Measurements from ENCODE around the gene AGPAT2.
"Not testable (repeated sequence)": the region's sequence is repeated elsewhere in the genome, so short reads cannot be mapped to it uniquely, and the experiment has no call there.

Gene AGPAT2

GRCh38 chr9:136720251-136720897 is 33.1 kb upstream of the AGPAT2 start:
- DNase-seq (ENCODE audit: low read depth in 2 of 2) = no peak

- no peak for DNase-seq (ENCODE audit: low read depth in 2 of 2)
Measured at GRCh38 chr9:136719195-136719880, 32.1 kb upstream of the AGPAT2 start.

GRCh38 chr9:136718345-136719194 is 31.3 kb upstream of the AGPAT2 start:
- DNase-seq (ENCODE audit: low read depth in 2 of 2) = no peak

- no peak for DNase-seq (ENCODE audit: low read depth in 2 of 2)
Measured at GRCh38 chr9:136717399-136717798, 30.1 kb upstream of the AGPAT2 start.

GRCh38 chr9:136714893-136715274 is 27.6 kb upstream of the AGPAT2 start:
- no peak for DNase-seq (ENCODE audit: low read depth in 2 of 2)

- no peak for DNase-seq (ENCODE audit: low read depth in 2 of 2)
Measured at GRCh38 chr9:136714096-136714892, 27.0 kb upstream of the AGPAT2 start.

- no peak for DNase-seq (ENCODE audit: low read depth in 2 of 2)
Measured at GRCh38 chr9:136713550-136713949, 26.3 kb upstream of the AGPAT2 start.

GRCh38 chr9:136712690-136713544 is 25.7 kb upstream of the AGPAT2 start:
- DNase-seq (ENCODE audit: low read depth in 2 of 2) = no peak

- DNase-seq (ENCODE audit: low read depth in 2 of 2) = no peak
Measured at GRCh38 chr9:136711751-136712689, 24.8 kb upstream of the AGPAT2 start, which contains the start of gene DIPK1B. DIPK1B (plus strand) TSS chr9:136712572; CDS start chr9:136712666, 94 bp downstream.

GRCh38 chr9:136711219-136711648 is 24.0 kb upstream of the AGPAT2 start:
- DNase-seq (ENCODE audit: low read depth in 2 of 2) = not testable (repeated sequence)

- DNase-seq (ENCODE audit: low read depth in 2 of 2) = no peak
Measured at GRCh38 chr9:136710543-136710942, 23.3 kb upstream of the AGPAT2 start.

- DNase-seq (ENCODE audit: low read depth in 2 of 2) = no peak
Measured at GRCh38 chr9:136709454-136710109, 22.3 kb upstream of the AGPAT2 start.

- no peak for DNase-seq (ENCODE audit: low read depth in 2 of 2)
Measured at GRCh38 chr9:136707849-136708517, 20.7 kb upstream of the AGPAT2 start.

GRCh38 chr9:136707011-136707410 is 19.8 kb upstream of the AGPAT2 start:
- no peak for DNase-seq (ENCODE audit: low read depth in 2 of 2)

- DNase-seq (ENCODE audit: low read depth in 2 of 2) = no peak
Measured at GRCh38 chr9:136705564-136705963, 18.3 kb upstream of the AGPAT2 start.

GRCh38 chr9:136704741-136705140 is 17.5 kb upstream of the AGPAT2 start:
- DNase-seq (ENCODE audit: low read depth in 2 of 2) = not testable (repeated sequence)

- DNase-seq (ENCODE audit: low read depth in 2 of 2) = no peak
Measured at GRCh38 chr9:136703276-136703860, 16.1 kb upstream of the AGPAT2 start.

GRCh38 chr9:136701668-136702053 is 14.4 kb upstream of the AGPAT2 start:
- DNase-seq (ENCODE audit: low read depth in 2 of 2) = no peak
